MM.1S (cell line): ENCODE results near the gene GNLY.

Source experiments
- CTCF ChIP-seq: fragments of 300-600 bp; sonication (generic); IDR thresholded peaks from 2 replicates; pipeline ENCODE4 v1.5.1; 2016; ENCODE audit warnings: antibody characterized with exemption, low read length, mixed read lengths
- EZH2 ChIP-seq: fragments of 300-600 bp; sonication (generic); optimal IDR thresholded peaks from 2 replicates; pipeline ENCODE3; 2017; ENCODE audit warnings: low read depth, mild to moderate bottlenecking, antibody characterized with exemption, low read length, mixed read lengths
- EZH2phosphoT487 ChIP-seq: fragments of 300-600 bp; sonication (generic); IDR thresholded peaks from 2 replicates; pipeline ENCODE4 v1.6.1; 2018; ENCODE audit warnings: antibody characterized with exemption, low read length

GRCh38 chr2:85694052-85695025 is at the start of gene GNLY:
- TF ChIP-seq CTCF, result no peak
- no peak for TF ChIP-seq EZH2
- no peak for TF ChIP-seq EZH2phosphoT487
